Trophoblast cell (in vitro differentiated cells and primary cell): ENCODE data around the gene INKA2.

Experiments
- DNase-seq, 2 donors: peaks; one replicate each; pipeline ENCODE4 v3.0.0-alpha.2; 2016
- H2AFZ ChIP-seq: 2 replicates; pipeline ENCODE4 v1.6.1; 2013; ENCODE audit warnings: low read length, moderate library complexity, mild to moderate bottlenecking; ENCODE audit not compliant: insufficient read depth, poor library complexity
- H2AK5ac ChIP-seq: 2 replicates; pipeline ENCODE4 v1.6.1; 2013; ENCODE audit warnings: mild to moderate bottlenecking, low read length
- H2BK120ac ChIP-seq: 2 replicates; pipeline ENCODE4 v1.6.1; 2013; ENCODE audit warnings: low read length, mild to moderate bottlenecking, moderate library complexity; ENCODE audit not compliant: insufficient read depth, poor library complexity
- H2BK12ac ChIP-seq: 2 replicates; pipeline ENCODE4 v1.6.1; 2013; ENCODE audit warnings: mild to moderate bottlenecking, low read length, moderate library complexity
- H2BK5ac ChIP-seq: 2 replicates; pipeline ENCODE4 v1.6.1; 2013; ENCODE audit warnings: low read length, low read depth, moderate library complexity, mild to moderate bottlenecking; ENCODE audit not compliant: poor library complexity
- H3K14ac ChIP-seq: 2 replicates; pipeline ENCODE4 v1.6.1; 2013; ENCODE audit warnings: mild to moderate bottlenecking, low read length
- H3K18ac ChIP-seq: 2 replicates; pipeline ENCODE4 v1.6.1; 2013; ENCODE audit warnings: mild to moderate bottlenecking, low read length
- H3K23ac ChIP-seq: 2 replicates; pipeline ENCODE4 v1.6.1; 2013; ENCODE audit warnings: low read length
- H3K27ac ChIP-seq: 2 replicates; pipeline ENCODE4 v1.5.1; 2013; ENCODE audit warnings: low read depth, mild to moderate bottlenecking, inconsistent platforms, low read length, moderate library complexity
- H3K27me3 ChIP-seq: 2 replicates; pipeline ENCODE4 v1.6.1; 2013; ENCODE audit warnings: inconsistent platforms, mild to moderate bottlenecking, low read length, moderate library complexity; ENCODE audit not compliant: insufficient read depth
- H3K36me3 ChIP-seq, 2 experiments: 1 replicate in 1 of 2; 2 replicates in 1 of 2; pipeline ENCODE4 v1.6.1; 2013; ENCODE audit warnings: low read length in 2 of 2, mild to moderate bottlenecking in 2 of 2, moderate library complexity in 1 of 2; ENCODE audit not compliant: insufficient read depth in 2 of 2, control insufficient read depth in 1 of 2
- H3K4ac ChIP-seq: 2 replicates; pipeline ENCODE4 v1.6.1; 2013; ENCODE audit warnings: low read depth, mild to moderate bottlenecking, low read length, moderate library complexity
- H3K4me1 ChIP-seq, 2 experiments: 1 replicate in 1 of 2; 2 replicates in 1 of 2; pipeline ENCODE4 v1.6.1; 2013; ENCODE audit warnings: low read length in 2 of 2, mild to moderate bottlenecking in 2 of 2, moderate library complexity in 1 of 2; ENCODE audit not compliant: insufficient read depth in 2 of 2, control insufficient read depth in 1 of 2
- H3K4me2 ChIP-seq: 2 replicates; pipeline ENCODE4 v1.6.1; 2013; ENCODE audit warnings: inconsistent platforms, mild to moderate bottlenecking, low read length, moderate library complexity
- H3K4me3 ChIP-seq: 2 replicates; pipeline ENCODE4 v1.5.1; 2013; ENCODE audit warnings: mild to moderate bottlenecking, low read depth, low read length, inconsistent platforms
- H3K79me1 ChIP-seq: one replicate; pipeline ENCODE4 v1.6.1; 2013; ENCODE audit warnings: low read length
- H3K79me2 ChIP-seq: 2 replicates; pipeline ENCODE4 v1.6.1; 2013; ENCODE audit warnings: low read length, mild to moderate bottlenecking; ENCODE audit not compliant: control insufficient read depth, insufficient read depth, poor library complexity
- H3K9ac ChIP-seq: 2 replicates; pipeline ENCODE4 v1.6.1; 2013; ENCODE audit warnings: mild to moderate bottlenecking, low read length
- H3K9me3 ChIP-seq: 2 replicates; pipeline ENCODE4 v1.6.1; 2013; ENCODE audit warnings: low read depth, mild to moderate bottlenecking, control low read depth, inconsistent platforms, low read length; ENCODE audit not compliant: insufficient read depth
- H4K12ac ChIP-seq: 2 replicates; pipeline ENCODE4 v1.6.1; 2013; ENCODE audit warnings: low read depth, mild to moderate bottlenecking, low read length, moderate library complexity
- H4K8ac ChIP-seq: 2 replicates; pipeline ENCODE4 v1.6.1; 2013; ENCODE audit warnings: low read depth, mild to moderate bottlenecking, low read length, moderate library complexity
- H4K91ac ChIP-seq: one replicate; pipeline ENCODE4 v1.6.1; 2013; ENCODE audit warnings: low read depth, mild to moderate bottlenecking, low read length, moderate library complexity
- WGBS: extraction: QIAGEN DNeasy Blood & Tissue Kit; methylation state at CpG from one replicate; pipeline ENCODE4 v1.1.7; 2013; ENCODE audit warnings: missing lambda C conversion rate; ENCODE audit not compliant: insufficient read length, insufficient coverage; ENCODE audit errors: extremely low coverage; 5-methylcytosine and 5-hydroxymethylcytosine counted together

INKA2 gene

DNA sequence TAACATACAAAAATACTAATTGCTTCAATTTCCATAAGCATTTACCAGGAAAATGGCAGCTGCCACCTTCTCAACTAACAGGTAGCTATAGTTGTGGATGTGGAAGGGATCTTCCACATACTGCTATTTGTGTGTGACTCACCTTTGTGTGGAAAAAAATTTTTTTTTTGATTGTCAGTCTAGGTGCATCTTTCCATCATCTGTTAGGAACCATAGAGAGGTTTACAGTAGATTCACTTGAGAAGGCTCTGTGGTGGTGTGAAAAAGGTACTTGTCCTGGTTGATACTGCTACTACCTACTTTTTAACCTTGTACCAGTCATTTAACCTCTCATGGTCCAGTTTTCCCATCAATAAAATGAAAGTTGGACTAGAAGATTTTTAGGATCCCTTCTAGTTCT is 29.4 kb upstream of the INKA2 start:
- Histone ChIP-seq H3K79me2 (no peaks in the 10 kb centered on the region), H2AK5ac (no peak overlapping the region), H3K36me3 (peaks cover 5 to 10% of the 10 kb centered on the region in 2 experiments), H3K4ac (no peak overlapping the region), H3K27ac (no peak overlapping the region), H3K9ac (no peak overlapping the region), H4K8ac (no peak overlapping the region), H3K18ac (no peak overlapping the region), H3K14ac (no peak overlapping the region), H4K12ac (no peak overlapping the region), H3K4me2 (no peak overlapping the region), H3K4me1 (no peaks in the 10 kb centered on the region), H3K4me3 (no peak overlapping the region), H2BK12ac (no peak overlapping the region), H4K91ac (no peak overlapping the region), H3K79me1 (no peaks in the 10 kb centered on the region), H2BK120ac (no peak overlapping the region), H2AFZ (no peak overlapping the region), H3K9me3 (no peaks in the 10 kb centered on the region), H3K23ac (no peak overlapping the region), H3K27me3 (no peaks in the 10 kb centered on the region), H2BK5ac (no peak overlapping the region)
- no peak for DNase-seq

DNA sequence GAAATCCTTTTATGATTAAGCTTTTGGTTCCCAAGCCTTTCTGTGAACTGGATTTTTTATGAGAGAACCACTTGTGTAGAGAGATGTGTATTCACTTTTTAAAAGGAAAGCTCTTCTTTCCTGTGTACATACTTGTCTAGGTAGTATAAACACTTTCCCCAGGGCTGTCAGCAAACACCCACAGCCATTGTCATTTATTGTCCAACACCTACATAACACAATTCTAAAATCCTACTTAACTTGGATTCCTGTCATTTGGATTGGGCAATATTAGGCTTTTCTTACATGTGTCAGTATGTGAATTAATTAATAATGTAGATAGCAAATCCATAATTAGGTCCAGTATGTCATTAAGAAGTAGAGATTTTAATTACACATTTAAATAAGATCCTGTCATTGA is 28.8 kb upstream of the INKA2 start:
- no peak overlapping the region for H3K9ac ChIP-seq
- H3K79me2 ChIP-seq: no peaks in the 10 kb centered on the region
- H2BK5ac ChIP-seq: no peak overlapping the region
- no peak overlapping the region for H2AK5ac ChIP-seq
- H4K8ac ChIP-seq: no peak overlapping the region
- no peak overlapping the region for H3K18ac ChIP-seq
- no peak overlapping the region for H3K14ac ChIP-seq
- H3K4me2 ChIP-seq: no peak overlapping the region
- no peak overlapping the region for H2BK12ac ChIP-seq
- H4K91ac ChIP-seq: no peak overlapping the region
- no peak overlapping the region for H2AFZ ChIP-seq
- H3K23ac ChIP-seq: no peak overlapping the region
- no peak overlapping the region for H2BK120ac ChIP-seq
- no peak overlapping the region for H3K4me3 ChIP-seq
- no peaks in the 10 kb centered on the region for H3K27me3 ChIP-seq
- H3K4ac ChIP-seq: no peak overlapping the region
- no peaks in the 10 kb centered on the region for H3K9me3 ChIP-seq
- no peaks in the 10 kb centered on the region for H3K79me1 ChIP-seq
- no peaks in the 10 kb centered on the region for H3K4me1 ChIP-seq
- no peak overlapping the region for H3K27ac ChIP-seq
- peaks cover 10 to 14% of the 10 kb centered on the region in 2 experiments for H3K36me3 ChIP-seq
- DNase-seq: no peak
- no peak overlapping the region for H4K12ac ChIP-seq

- Histone ChIP-seq H4K91ac (no peak overlapping the region), H4K8ac (no peak overlapping the region), H3K9ac (no peak overlapping the region), H3K4me1 (no peaks in the 10 kb centered on the region), H2AFZ (no peak overlapping the region), H3K4me2 (no peak overlapping the region), H3K79me2 (no peaks in the 10 kb centered on the region), H3K23ac (no peak overlapping the region), H2BK5ac (no peak overlapping the region), H3K27me3 (no peaks in the 10 kb centered on the region), H4K12ac (no peak overlapping the region), H3K18ac (no peak overlapping the region), H3K4ac (no peak overlapping the region), H3K14ac (no peak overlapping the region), H3K27ac (no peak overlapping the region), H3K79me1 (no peaks in the 10 kb centered on the region), H3K36me3 (peaks cover 11 to 15% of the 10 kb centered on the region in 2 experiments), H3K9me3 (no peaks in the 10 kb centered on the region), H2BK12ac (no peak overlapping the region), H2AK5ac (no peak overlapping the region), H2BK120ac (no peak overlapping the region), H3K4me3 (no peak overlapping the region)
- no peak for DNase-seq
- WGBS: no CpG with 5 or more reads among the region's 2 CpGs
Measured at GRCh38 chr1:111762332-111762731, 23.1 kb upstream of the INKA2 start.

DNA sequence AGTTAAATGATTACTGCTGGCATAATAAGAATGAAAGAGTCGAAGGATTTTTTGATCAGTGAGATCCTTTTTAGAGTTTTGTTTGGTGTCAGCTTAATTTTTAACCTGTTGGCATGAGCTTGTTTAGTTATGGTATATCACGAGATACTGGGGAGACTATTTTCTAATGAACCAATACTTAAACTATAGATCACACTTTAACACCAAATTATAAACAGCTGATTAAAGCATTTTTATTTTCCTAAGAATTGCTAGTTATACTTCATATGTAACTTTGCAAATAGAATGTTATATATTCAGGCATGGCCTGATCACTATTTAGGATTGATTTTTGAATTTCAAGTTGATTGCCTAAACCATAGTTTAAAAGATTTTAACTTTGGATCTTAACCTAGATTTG is 22.5 kb upstream of the INKA2 start:
- Histone ChIP-seq H2BK12ac (no peak overlapping the region), H2AFZ (no peak overlapping the region), H3K23ac (no peak overlapping the region), H3K36me3 (peaks cover 11 to 15% of the 10 kb centered on the region in 2 experiments), H3K9ac (no peak overlapping the region), H3K18ac (no peak overlapping the region), H4K8ac (no peak overlapping the region), H3K79me1 (no peaks in the 10 kb centered on the region), H3K4me3 (no peak overlapping the region), H3K4ac (no peak overlapping the region), H2BK120ac (no peak overlapping the region), H4K91ac (no peak overlapping the region), H3K14ac (no peak overlapping the region), H2AK5ac (no peak overlapping the region), H3K4me1 (no peaks in the 10 kb centered on the region), H4K12ac (no peak overlapping the region), H3K27ac (no peak overlapping the region), H3K27me3 (no peaks in the 10 kb centered on the region), H2BK5ac (no peak overlapping the region), H3K4me2 (no peak overlapping the region), H3K9me3 (no peaks in the 10 kb centered on the region), H3K79me2 (peaks cover 2% of the 10 kb centered on the region)
- DNase-seq: no peak
- WGBS: no CpG with 5 or more reads among the region's 2 CpGs

DNA sequence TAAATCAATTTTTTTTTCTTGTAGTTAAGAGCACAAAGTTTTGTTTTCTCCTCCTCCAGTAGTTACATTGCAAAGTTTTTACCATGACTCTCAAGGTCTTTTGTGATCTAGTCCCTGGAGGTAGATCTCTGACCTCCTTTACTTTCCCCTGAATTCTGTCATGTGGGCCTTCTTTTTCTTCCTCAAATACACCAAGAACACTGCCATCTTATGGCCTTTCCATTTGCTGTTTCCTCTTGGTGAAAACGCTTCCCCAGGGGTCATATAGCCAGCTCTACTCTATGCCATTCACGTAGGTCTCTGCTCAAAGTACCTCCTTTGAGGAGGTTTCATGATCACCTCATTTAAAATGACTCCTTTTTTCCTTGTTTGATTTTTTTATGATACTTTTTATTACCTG is 19.2 kb upstream of the INKA2 start:
- no peak overlapping the region for H3K4ac ChIP-seq
- peaks cover 2 to 4% of the 10 kb centered on the region in 2 experiments for H3K4me1 ChIP-seq
- H2AFZ ChIP-seq: no peak overlapping the region
- H2BK120ac ChIP-seq: no peak overlapping the region
- no CpG with 5 or more reads among the region's 2 CpGs for WGBS
- no peaks in the 10 kb centered on the region for H3K9me3 ChIP-seq
- no peak overlapping the region for H4K91ac ChIP-seq
- no peaks in the 10 kb centered on the region for H3K27me3 ChIP-seq
- no peak for DNase-seq
- no peak overlapping the region for H3K18ac ChIP-seq
- H3K23ac ChIP-seq: no peak overlapping the region
- no peak overlapping the region for H3K4me2 ChIP-seq
- peaks cover 4% of the 10 kb centered on the region for H3K79me2 ChIP-seq
- no peak overlapping the region for H3K27ac ChIP-seq
- H3K36me3 ChIP-seq: peaks cover 4 to 5% of the 10 kb centered on the region in 2 experiments
- no peak overlapping the region for H2BK5ac ChIP-seq
- H2BK12ac ChIP-seq: no peak overlapping the region
- H3K9ac ChIP-seq: no peak overlapping the region
- H3K14ac ChIP-seq: no peak overlapping the region
- no peak overlapping the region for H3K4me3 ChIP-seq
- no peak overlapping the region for H4K8ac ChIP-seq
- H2AK5ac ChIP-seq: no peak overlapping the region
- H4K12ac ChIP-seq: no peak overlapping the region
- peaks cover 4% of the 10 kb centered on the region for H3K79me1 ChIP-seq
